Progenitor cell of endocrine pancreas (in vitro differentiated cells): Measurements from ENCODE around the gene LIN7C. TPM values are rescaled to one million over a fixed set of nuclear protein-coding genes. Genes with fewer than 3 reads are reported as not detected.

Source experiments
- DNase-seq: peaks from one replicate; pipeline ENCODE4 v3.0.0; 2021; ENCODE audit warnings: low spot score; ENCODE audit not compliant: unreplicated experiment
- H3K27ac Mint-ChIP-seq: 2 replicates; pipeline ENCODE4 v1.8.0; 2021; ENCODE audit warnings: mild to moderate bottlenecking, moderate library complexity, mixed read lengths
- H3K27me3 Mint-ChIP-seq: 2 replicates; pipeline ENCODE4 v1.8.0; 2021; ENCODE audit warnings: mixed read lengths
- H3K36me3 Mint-ChIP-seq: 2 replicates; pipeline ENCODE4 v1.8.0; 2022; ENCODE audit warnings: mixed read lengths; ENCODE audit not compliant: insufficient read depth
- H3K4me1 Mint-ChIP-seq: 2 replicates; pipeline ENCODE4 v1.8.0; 2021; ENCODE audit warnings: low read depth, mixed read lengths
- H3K4me3 Mint-ChIP-seq: 2 replicates; pipeline ENCODE4 v1.8.0; 2021; ENCODE audit warnings: low read depth, mild to moderate bottlenecking, moderate library complexity, mixed read lengths
- H3K9me3 Mint-ChIP-seq: 2 replicates; pipeline ENCODE4 v1.8.0; 2021; ENCODE audit warnings: low read depth, mixed read lengths
- long read RNA-seq: library from polyadenylated mRNA; unstranded; transcript quantifications from one replicate; pipeline ENCODE4 v2.0.0, GENCODE V29; 2020
- total RNA-seq: library from RNA; stranded (reverse); gene quantifications from 2 replicates; pipeline ENCODE4 v1.2.1, GENCODE V29; 2021
- TF ChIP-seq, protein P1 (sequence below): fragments of 200-600 bp; sonication (generic); IDR thresholded peaks from one replicate; pipeline ENCODE4 v1.5.0; 2021; ENCODE audit warnings: antibody characterized with exemption, mild to moderate bottlenecking; ENCODE audit not compliant: unreplicated experiment

The LIN7C gene, protein sequence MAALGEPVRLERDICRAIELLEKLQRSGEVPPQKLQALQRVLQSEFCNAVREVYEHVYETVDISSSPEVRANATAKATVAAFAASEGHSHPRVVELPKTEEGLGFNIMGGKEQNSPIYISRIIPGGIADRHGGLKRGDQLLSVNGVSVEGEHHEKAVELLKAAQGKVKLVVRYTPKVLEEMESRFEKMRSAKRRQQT
- 36.5 and 38.2 TPM in 2 replicates for total RNA-seq
- long read RNA-seq, full-length matches to known transcripts, result 66 of 79 reads
- long read RNA-seq, partial matches to known transcripts, result 4 of 79 reads
- long read RNA-seq, other reads (novel, unspliced or antisense), result 9 of 79 reads

DNA sequence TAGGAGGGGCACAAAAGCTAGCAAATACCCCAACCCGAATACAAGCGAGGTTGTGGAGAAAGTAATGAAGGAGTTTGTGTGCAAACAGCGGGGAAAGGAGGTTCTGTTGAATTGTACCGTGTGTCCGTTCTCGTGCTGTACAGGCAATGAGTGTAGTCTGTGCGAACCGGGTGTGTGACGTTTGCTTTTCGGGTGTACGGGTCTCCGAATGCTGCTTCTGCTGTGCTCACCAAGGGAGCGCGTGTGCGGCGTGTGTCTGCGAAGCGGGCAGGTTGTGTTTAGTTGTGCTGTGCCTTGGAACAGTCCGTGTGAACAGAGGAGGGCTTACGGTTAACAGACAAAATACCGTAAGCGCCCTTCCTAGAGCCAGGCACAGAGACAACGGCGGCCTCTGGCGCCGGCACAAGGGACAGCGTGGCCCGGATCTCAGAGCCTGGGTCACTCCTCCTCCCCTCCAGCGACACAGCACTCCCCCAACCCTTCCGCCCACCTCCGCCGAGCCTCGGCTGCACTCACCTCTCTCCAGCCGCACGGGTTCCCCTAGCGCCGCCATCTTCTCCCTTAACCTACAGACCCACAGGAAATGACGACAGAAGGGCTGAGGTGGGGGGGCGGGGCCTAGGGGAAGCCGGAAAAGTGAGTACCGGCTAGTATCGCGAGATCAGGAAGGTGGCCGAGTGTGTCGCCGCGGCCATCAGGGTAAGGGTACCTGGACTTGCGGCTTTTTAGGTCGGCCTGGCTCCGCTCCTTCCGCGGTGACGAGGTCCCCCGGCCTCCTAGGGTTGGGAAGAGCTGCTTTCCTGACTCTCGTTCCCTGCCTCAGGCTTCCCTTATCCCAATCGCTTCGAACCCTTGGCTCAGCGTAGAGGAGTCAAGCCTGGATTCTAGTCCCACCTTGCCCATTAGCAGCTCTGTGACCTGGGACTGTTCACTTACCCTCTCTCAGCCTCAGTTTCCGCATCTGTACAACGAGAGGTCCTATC lies at the start of gene LIN7C:
TSS of gene LIN7C (minus strand) at position 570 of the 983 bp plus-strand sequence. CDS start at position 553, 17 bp downstream.
- TF ChIP-seq, protein P1, sequence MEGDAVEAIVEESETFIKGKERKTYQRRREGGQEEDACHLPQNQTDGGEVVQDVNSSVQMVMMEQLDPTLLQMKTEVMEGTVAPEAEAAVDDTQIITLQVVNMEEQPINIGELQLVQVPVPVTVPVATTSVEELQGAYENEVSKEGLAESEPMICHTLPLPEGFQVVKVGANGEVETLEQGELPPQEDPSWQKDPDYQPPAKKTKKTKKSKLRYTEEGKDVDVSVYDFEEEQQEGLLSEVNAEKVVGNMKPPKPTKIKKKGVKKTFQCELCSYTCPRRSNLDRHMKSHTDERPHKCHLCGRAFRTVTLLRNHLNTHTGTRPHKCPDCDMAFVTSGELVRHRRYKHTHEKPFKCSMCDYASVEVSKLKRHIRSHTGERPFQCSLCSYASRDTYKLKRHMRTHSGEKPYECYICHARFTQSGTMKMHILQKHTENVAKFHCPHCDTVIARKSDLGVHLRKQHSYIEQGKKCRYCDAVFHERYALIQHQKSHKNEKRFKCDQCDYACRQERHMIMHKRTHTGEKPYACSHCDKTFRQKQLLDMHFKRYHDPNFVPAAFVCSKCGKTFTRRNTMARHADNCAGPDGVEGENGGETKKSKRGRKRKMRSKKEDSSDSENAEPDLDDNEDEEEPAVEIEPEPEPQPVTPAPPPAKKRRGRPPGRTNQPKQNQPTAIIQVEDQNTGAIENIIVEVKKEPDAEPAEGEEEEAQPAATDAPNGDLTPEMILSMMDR, result peak; percentile 32
- Mint-ChIP-seq H3K27me3 (no peaks in the 10 kb centered on the region), H3K27ac (peak within 1 kb of the TSS; percentile 99), H3K36me3 (peaks cover 1% of the 10 kb centered on the region), H3K9me3 (no peaks in the 10 kb centered on the region), H3K4me3 (peak within 1 kb of the TSS; percentile 100), H3K4me1 (peaks cover 21% of the 10 kb centered on the region)
- peak; percentile 91 for DNase-seq

DNA sequence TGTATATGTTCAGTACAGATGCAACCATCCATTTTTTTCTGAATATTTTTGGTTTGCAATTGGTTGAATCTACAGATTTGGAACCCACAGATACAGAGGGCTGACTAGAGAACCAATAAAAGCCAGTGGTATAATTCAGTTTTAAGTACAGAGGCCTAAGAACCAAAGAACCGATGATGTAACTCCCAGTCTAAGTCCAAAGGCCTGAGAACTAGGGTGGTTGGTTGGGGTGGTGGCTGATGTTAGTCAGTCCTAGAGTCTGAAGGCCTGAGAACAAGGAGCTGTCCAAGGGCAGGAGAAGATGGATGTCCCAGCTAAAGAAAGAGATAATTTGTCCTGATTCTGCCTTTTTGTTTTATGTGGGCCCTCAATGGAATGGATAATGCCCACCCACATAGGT lies 48.7 kb upstream of the LIN7C start:
- Mint-ChIP-seq H3K27ac (no peak overlapping the region), H3K9me3 (no peaks in the 10 kb centered on the region)

DNA sequence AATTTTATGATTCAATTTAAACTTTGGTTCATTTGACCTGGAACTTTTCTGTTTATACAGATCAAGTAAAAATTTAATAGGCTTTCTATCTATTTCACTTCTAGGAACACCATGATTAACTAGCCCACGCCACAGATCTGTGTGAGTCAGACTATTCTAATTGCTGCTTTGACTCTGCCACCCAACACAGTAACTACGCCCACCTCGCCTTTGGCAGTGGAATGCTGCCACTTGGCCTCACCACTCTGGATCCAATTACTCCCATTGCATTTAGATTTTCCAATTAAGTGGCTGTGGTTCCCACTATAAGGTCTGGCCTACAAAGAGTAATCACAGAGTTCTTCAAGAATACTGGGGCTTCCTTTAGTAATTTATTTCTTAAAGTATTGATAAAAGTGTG lies 46.6 kb upstream of the LIN7C start:
- no peak overlapping the region for H3K27ac Mint-ChIP-seq
- no peak overlapping the region for H3K4me3 Mint-ChIP-seq
- no peaks in the 10 kb centered on the region for H3K27me3 Mint-ChIP-seq
- H3K9me3 Mint-ChIP-seq, result no peaks in the 10 kb centered on the region
- no peak for DNase-seq
- H3K36me3 Mint-ChIP-seq, result no peaks in the 10 kb centered on the region
- TF ChIP-seq, protein P1, result no peak
- H3K4me1 Mint-ChIP-seq, result peaks cover 3% of the 10 kb centered on the region

More for the DNA sequence above, 48.7 kb upstream of the LIN7C start:
- no peak for DNase-seq
- no peaks in the 10 kb centered on the region for H3K27me3 Mint-ChIP-seq
- TF ChIP-seq, protein P1, result no peak
- H3K36me3 Mint-ChIP-seq, result no peaks in the 10 kb centered on the region
- H3K4me1 Mint-ChIP-seq, result peaks cover 2% of the 10 kb centered on the region
- H3K4me3 Mint-ChIP-seq, result no peak overlapping the region

GRCh38 chr11:27552341-27552740 lies 45.8 kb upstream of the LIN7C start:
- Mint-ChIP-seq H3K4me3 (no peak overlapping the region), H3K27me3 (no peaks in the 10 kb centered on the region), H3K27ac (no peak overlapping the region)

DNA sequence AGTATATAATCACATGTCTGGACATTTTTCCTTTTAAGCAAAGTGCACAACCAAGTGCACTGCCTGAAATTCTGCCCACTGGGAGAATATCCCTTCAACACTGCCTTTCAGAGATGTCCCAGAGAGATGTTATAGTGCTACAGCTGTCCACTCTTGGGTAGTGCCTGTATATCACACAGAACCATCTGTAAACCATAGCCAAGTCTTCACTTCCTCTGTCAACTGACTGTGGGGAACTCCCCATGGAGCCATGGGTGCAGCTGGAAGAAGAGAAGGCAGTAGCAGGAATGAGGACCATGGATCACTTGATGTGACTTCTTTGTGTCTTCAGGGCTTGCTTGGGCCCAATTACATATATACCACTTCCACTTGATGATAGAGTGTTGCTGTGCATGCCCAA lies 44.6 kb upstream of the LIN7C start:
- Mint-ChIP-seq H3K27me3 (no peaks in the 10 kb centered on the region), H3K4me1 (peaks cover 3% of the 10 kb centered on the region), H3K27ac (no peak overlapping the region), H3K4me3 (no peak overlapping the region), H3K36me3 (no peaks in the 10 kb centered on the region), H3K9me3 (no peaks in the 10 kb centered on the region)
- TF ChIP-seq, protein P1, result no peak
- no peak for DNase-seq

More at GRCh38 chr11:27552341-27552740, 45.8 kb upstream of the LIN7C start:
- Mint-ChIP-seq H3K36me3 (no peaks in the 10 kb centered on the region), H3K4me1 (peaks cover 3% of the 10 kb centered on the region), H3K9me3 (no peaks in the 10 kb centered on the region)
- DNase-seq, result no peak
- TF ChIP-seq, protein P1, result no peak
